GM12878 (cell line): ENCODE measurements around the gene DCST1. TPM values are rescaled to one million over a fixed set of nuclear protein-coding genes. Genes with fewer than 3 reads are reported as not detected.

ENCODE experiments used
- CBX5 ChIP-seq: sonication (generic); IDR thresholded peaks from 2 replicates; pipeline ENCODE4 v1.6.1; 2016; ENCODE audit warnings: low read depth, moderate library complexity, mild to moderate bottlenecking, inconsistent platforms
- CUX1 ChIP-seq: IDR thresholded peaks from 2 replicates; pipeline ENCODE4 v1.6.1; 2012; ENCODE audit warnings: improper control_type of control experiment, low read depth, low read length; ENCODE audit not compliant: insufficient replicate concordance
- EGR1 ChIP-seq, 2 experiments: IDR thresholded peaks; 1 replicate in 1 of 2; 2 replicates in 1 of 2; pipeline ENCODE4 v1.6.1; 2011 to 2012; ENCODE audit warnings: low read depth in 2 of 2, low read length in 2 of 2, borderline replicate concordance in 1 of 2, mild to moderate bottlenecking in 1 of 2, moderate library complexity in 1 of 2
- EP300 ChIP-seq, 2 experiments: fragments of 150-350 bp in 1 of 2; IDR thresholded peaks; 2 replicates each; pipeline ENCODE4 v1.6.1; 2011 to 2012; ENCODE audit warnings: low read depth in 2 of 2, low read length in 2 of 2, borderline replicate concordance in 1 of 2, improper control_type of control experiment in 1 of 2, inconsistent platforms in 1 of 2; ENCODE audit not compliant: control insufficient read depth in 1 of 2
- FOXK2 ChIP-seq: fragments of 450-650 bp; IDR thresholded peaks from 2 replicates; pipeline ENCODE4 v1.6.1; 2017; ENCODE audit warnings: mild to moderate bottlenecking, moderate library complexity
- IRF4 ChIP-seq: IDR thresholded peaks from 2 replicates; pipeline ENCODE4 v1.6.1; 2011; ENCODE audit warnings: low read depth, low read length
- KDM1A ChIP-seq: fragments of 200-600 bp; sonication (generic); IDR thresholded peaks from 2 replicates; pipeline ENCODE4 v1.6.1; 2016; ENCODE audit warnings: borderline replicate concordance
- MYB ChIP-seq: fragments of 150-350 bp; IDR thresholded peaks from 2 replicates; pipeline ENCODE4 v1.6.1; 2014; ENCODE audit warnings: mild to moderate bottlenecking, low read depth, low read length, borderline replicate concordance
- MYC ChIP-seq: IDR thresholded peaks from 2 replicates; pipeline ENCODE4 v1.6.1; 2011; ENCODE audit warnings: mild to moderate bottlenecking, low read length, moderate library complexity, inconsistent platforms; ENCODE audit not compliant: insufficient read depth, insufficient replicate concordance, insufficient read length, severe bottlenecking
- NBN ChIP-seq: fragments of 450-650 bp; IDR thresholded peaks from 2 replicates; pipeline ENCODE4 v1.6.1; 2016
- PML ChIP-seq: IDR thresholded peaks from 2 replicates; pipeline ENCODE4 v1.6.1; 2012; ENCODE audit warnings: low read length, inconsistent platforms
- RAD51 ChIP-seq: fragments of 450-650 bp; IDR thresholded peaks from 2 replicates; pipeline ENCODE4 v1.6.1; 2016; ENCODE audit warnings: moderate library complexity, mild to moderate bottlenecking, inconsistent platforms
- RBBP5 ChIP-seq: fragments of 200-600 bp; sonication (generic); conservative IDR thresholded peaks from 2 replicates; pipeline ENCODE4 v1.6.1; 2016
- STAT3 ChIP-seq: IDR thresholded peaks from 2 replicates; pipeline ENCODE4 v1.6.1; 2011; ENCODE audit warnings: low read depth, low read length, improper control_type of control experiment
- USF1 ChIP-seq: IDR thresholded peaks from 2 replicates; pipeline ENCODE4 v1.6.1; 2011; ENCODE audit warnings: borderline replicate concordance, low read depth, mild to moderate bottlenecking, moderate library complexity, mixed read lengths, low read length; ENCODE audit not compliant: insufficient read depth; ENCODE audit errors: extremely low read length
- ZNF622 ChIP-seq: fragments of 450-650 bp; IDR thresholded peaks from 2 replicates; pipeline ENCODE4 v1.6.1; 2017; ENCODE audit warnings: mild to moderate bottlenecking, inconsistent platforms
- polyA plus RNA-seq, 11 experiments: library from polyadenylated mRNA; depleted of rRNA in 4 of 11; unstranded in 6 of 11; stranded (reverse) in 5 of 11; fragments of >200 nt; fragmentation: Nextera tagmentation in 4 of 11; fragmentation: Illumina TruSeq in 1 of 11; extraction: Ambion mirVana in 4 of 11; extraction: Trizol in 1 of 11; gene quantifications; 1 replicate in 1 of 11; 2 replicates in 10 of 11; pipeline versions ENCODE4 v1.2.1 to v1.2.3, GENCODE V29; 2011 to 2016; ENCODE audit warnings: inconsistent platforms in 2 of 11, missing spikeins in 2 of 11, low read depth in 1 of 11
- total RNA-seq, 4 experiments: library from RNA; depleted of rRNA in 3 of 4; stranded (reverse); fragments of >200 nt in 3 of 4; fragmentation: Illumina TruSeq in 1 of 4; extraction: Trizol in 1 of 4; gene quantifications; 2 replicates each; pipeline versions ENCODE4 v1.2.1 to v1.2.3, GENCODE V29; 2013 to 2021
- TF ChIP-seq, protein P1 (sequence below): fragments of 450-650 bp; IDR thresholded peaks from 2 replicates; pipeline ENCODE4 v1.6.1; 2017; ENCODE audit warnings: mild to moderate bottlenecking, moderate library complexity

DCST1 gene
- total and polyA plus RNA-seq, 10 of the 15 experiments (the other 5 are each of a cell fraction or from before 2014, with no cell fraction given) = not detected

DNA sequence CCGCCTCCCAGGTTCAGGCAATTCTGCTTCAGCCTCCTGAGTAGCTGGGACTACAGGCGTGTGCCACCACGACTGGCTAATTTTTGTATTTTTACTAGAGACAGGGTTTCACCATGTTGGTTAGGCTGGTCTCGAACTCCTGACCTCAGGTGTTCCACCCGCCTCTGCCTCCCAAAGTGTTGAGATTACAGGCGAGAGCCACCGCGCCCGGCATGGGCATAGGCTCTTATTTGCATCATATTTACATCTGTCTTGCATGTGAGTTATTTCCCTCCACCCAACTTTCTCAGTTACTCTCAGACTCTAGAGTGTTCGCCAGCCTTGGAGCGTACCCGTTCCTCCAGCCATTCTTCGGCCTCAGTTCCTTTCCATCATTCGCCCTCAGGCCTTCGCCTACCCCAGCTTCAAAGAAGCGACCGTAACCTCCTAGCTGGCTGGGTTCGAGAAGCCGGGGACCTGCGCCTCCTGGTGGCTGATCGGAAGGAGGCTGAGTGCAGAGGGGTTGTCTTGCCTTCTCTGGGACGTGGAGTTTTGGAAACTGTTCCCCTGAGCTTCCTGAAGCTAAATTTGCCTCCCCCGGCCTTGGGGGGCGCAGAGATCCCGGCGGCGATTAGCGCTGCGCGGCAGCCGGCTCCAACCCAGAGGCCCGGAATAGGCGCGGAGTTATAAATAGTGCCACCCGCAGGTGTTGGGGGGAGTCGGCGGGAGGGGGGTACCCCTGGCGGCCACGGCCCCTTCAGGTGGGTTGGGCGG lies 34.6 kb upstream of the DCST1 start (continued):
- TF ChIP-seq RAD51 (no peak), MYC (no peak), NBN (peak; percentile 86), ZNF622 (no peak), CUX1 (no peak), KDM1A (no peak), EGR1 (IDR thresholded peaks at IDR 0.05; ENCODE audit: borderline replicate concordance in 1 of 2, low read depth in 2 of 2, low read length in 2 of 2) (no peak), MYB (no peak), CBX5 (no peak), FOXK2 (no peak), IRF4 (0 out of 2 replicates have a peak, but pooled peaks have one; percentile 13), STAT3 (no peak), USF1 (no peak), RBBP5 (no peak), PML (no peak), EP300 (IDR thresholded peaks at IDR 0.05; ENCODE audit: borderline replicate concordance in 1 of 2, control insufficient read depth in 1 of 2, low read depth in 2 of 2, low read length in 2 of 2) (no peak)
- TF ChIP-seq, protein P1, sequence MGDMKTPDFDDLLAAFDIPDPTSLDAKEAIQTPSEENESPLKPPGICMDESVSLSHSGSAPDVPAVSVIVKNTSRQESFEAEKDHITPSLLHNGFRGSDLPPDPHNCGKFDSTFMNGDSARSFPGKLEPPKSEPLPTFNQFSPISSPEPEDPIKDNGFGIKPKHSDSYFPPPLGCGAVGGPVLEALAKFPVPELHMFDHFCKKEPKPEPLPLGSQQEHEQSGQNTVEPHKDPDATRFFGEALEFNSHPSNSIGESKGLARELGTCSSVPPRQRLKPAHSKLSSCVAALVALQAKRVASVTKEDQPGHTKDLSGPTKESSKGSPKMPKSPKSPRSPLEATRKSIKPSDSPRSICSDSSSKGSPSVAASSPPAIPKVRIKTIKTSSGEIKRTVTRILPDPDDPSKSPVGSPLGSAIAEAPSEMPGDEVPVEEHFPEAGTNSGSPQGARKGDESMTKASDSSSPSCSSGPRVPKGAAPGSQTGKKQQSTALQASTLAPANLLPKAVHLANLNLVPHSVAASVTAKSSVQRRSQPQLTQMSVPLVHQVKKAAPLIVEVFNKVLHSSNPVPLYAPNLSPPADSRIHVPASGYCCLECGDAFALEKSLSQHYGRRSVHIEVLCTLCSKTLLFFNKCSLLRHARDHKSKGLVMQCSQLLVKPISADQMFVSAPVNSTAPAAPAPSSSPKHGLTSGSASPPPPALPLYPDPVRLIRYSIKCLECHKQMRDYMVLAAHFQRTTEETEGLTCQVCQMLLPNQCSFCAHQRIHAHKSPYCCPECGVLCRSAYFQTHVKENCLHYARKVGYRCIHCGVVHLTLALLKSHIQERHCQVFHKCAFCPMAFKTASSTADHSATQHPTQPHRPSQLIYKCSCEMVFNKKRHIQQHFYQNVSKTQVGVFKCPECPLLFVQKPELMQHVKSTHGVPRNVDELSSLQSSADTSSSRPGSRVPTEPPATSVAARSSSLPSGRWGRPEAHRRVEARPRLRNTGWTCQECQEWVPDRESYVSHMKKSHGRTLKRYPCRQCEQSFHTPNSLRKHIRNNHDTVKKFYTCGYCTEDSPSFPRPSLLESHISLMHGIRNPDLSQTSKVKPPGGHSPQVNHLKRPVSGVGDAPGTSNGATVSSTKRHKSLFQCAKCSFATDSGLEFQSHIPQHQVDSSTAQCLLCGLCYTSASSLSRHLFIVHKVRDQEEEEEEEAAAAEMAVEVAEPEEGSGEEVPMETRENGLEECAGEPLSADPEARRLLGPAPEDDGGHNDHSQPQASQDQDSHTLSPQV = no peak
